HCT116 (cell line): ENCODE measurements around the gene PQBP1.

ENCODE experiments used
- TF ChIP-seq, protein P1 (sequence below), 3 experiments: fragments of 200-600 bp in 1 of 3; sonication (generic) in 1 of 3; IDR thresholded peaks in 2 of 3; conservative IDR thresholded peaks in 1 of 3; 2 replicates each; pipeline ENCODE4 v1.5.1; 2012 to 2017; ENCODE audit warnings: low read depth in 2 of 3, low read length in 2 of 3, antibody characterized with exemption in 1 of 3, borderline replicate concordance in 1 of 3, control low read depth in 1 of 3, mild to moderate bottlenecking in 1 of 3, mixed read lengths in 1 of 3, mixed run types in 1 of 3, moderate library complexity in 1 of 3; ENCODE audit not compliant: insufficient read depth in 1 of 3
- TF ChIP-seq, protein P2 (sequence below): IDR thresholded peaks from 2 replicates; pipeline ENCODE4 v1.6.1; 2012

DNA sequence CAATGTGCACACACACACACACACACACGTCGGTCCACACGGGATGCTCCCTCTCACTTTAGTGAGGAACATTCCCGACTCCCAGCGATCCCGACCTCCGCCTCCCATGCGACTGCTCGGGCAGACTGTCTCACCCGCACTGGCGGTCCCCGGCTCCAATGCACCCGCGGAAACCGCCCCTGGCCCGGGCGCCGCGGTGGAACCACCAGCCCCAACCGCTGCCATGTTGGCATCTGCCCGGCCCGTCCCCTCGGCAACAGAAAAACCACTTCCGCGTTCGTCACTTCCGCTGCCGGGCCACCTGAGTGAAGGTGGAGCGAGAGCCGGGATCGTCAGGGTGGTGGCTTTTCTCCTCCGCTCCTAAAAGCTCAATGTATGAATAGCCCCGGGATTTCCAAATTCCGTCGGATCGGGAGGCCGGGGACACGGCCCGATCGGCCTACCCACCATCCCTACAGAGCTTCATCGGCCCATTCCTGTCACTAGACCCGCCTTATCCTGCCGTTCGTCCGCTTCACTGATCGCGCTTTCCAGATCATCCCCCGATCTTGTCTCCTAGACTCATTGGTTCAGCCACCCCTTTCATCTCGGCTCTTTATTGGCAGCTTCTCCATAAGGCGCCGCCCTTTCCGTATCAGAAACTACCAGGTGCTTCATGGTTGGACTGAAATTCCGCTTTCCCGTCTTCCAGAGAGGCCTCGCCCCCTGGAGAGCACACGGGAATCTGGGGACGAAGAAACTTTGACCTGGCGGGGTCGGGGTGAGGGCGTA lies 13.9 kb downstream of the PQBP1 start, which contains the start of gene SLC35A2:
- TF ChIP-seq, protein P1, sequence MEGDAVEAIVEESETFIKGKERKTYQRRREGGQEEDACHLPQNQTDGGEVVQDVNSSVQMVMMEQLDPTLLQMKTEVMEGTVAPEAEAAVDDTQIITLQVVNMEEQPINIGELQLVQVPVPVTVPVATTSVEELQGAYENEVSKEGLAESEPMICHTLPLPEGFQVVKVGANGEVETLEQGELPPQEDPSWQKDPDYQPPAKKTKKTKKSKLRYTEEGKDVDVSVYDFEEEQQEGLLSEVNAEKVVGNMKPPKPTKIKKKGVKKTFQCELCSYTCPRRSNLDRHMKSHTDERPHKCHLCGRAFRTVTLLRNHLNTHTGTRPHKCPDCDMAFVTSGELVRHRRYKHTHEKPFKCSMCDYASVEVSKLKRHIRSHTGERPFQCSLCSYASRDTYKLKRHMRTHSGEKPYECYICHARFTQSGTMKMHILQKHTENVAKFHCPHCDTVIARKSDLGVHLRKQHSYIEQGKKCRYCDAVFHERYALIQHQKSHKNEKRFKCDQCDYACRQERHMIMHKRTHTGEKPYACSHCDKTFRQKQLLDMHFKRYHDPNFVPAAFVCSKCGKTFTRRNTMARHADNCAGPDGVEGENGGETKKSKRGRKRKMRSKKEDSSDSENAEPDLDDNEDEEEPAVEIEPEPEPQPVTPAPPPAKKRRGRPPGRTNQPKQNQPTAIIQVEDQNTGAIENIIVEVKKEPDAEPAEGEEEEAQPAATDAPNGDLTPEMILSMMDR (IDR thresholded peaks at IDR 0.05 in 2 of 3, conservative IDR thresholded peaks at IDR 0.05 in 1 of 3; ENCODE audit: borderline replicate concordance in 1 of 3, insufficient read depth in 1 of 3, low read depth in 2 of 3, low read length in 2 of 3): no peak
- TF ChIP-seq, protein P2, sequence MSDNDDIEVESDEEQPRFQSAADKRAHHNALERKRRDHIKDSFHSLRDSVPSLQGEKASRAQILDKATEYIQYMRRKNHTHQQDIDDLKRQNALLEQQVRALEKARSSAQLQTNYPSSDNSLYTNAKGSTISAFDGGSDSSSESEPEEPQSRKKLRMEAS: no peak
